K562 (cell line): ENCODE data around the gene COL8A2. TPM values are rescaled to one million over a fixed set of nuclear protein-coding genes. Genes with fewer than 3 reads are reported as not detected.
A peak's percentile ranks its signal among the peaks of the same experiment; 100 is the strongest.

ENCODE experiments used
- HIVEP1 ChIP-seq: fragments of 250-450 bp; sonication (Bioruptor Pico); IDR thresholded peaks from 2 replicates; pipeline ENCODE4 v1.4.0; 2020; ENCODE audit warnings: mild to moderate bottlenecking
- MAZ ChIP-seq, 2 experiments: fragments of 450-650 bp in 1 of 2; sonication (generic) in 1 of 2; formaldehyde crosslinking; IDR thresholded peaks in 1 of 2; conservative IDR thresholded peaks in 1 of 2; 2 replicates each; pipeline versions ENCODE4 v1.4.0 to v1.5.0; 2020; ENCODE audit warnings: mild to moderate bottlenecking in 1 of 2, missing genetic modification reagents in 1 of 2
- NFRKB ChIP-seq: fragments of 450-650 bp; IDR thresholded peaks from 2 replicates; pipeline ENCODE4 v1.6.1; 2016; ENCODE audit warnings: low read depth
- PHF20 ChIP-seq: fragments of 450-650 bp; IDR thresholded peaks from 2 replicates; pipeline ENCODE4 v1.6.1; 2018; ENCODE audit not compliant: partially characterized antibody
- SAFB2 ChIP-seq: fragments of 200-400 bp; formaldehyde crosslinking; IDR thresholded peaks from 2 replicates; pipeline ENCODE4 v1.6.1; 2018; ENCODE audit warnings: borderline replicate concordance, low read length, low read depth, moderate library complexity; ENCODE audit not compliant: severe bottlenecking
- TGIF2 ChIP-seq: sonication (generic); formaldehyde crosslinking; IDR thresholded peaks from 2 replicates; pipeline ENCODE4 v1.8.1; 2022; ENCODE audit warnings: mild to moderate bottlenecking, missing genetic modification reagents, moderate library complexity
- ZBTB17 ChIP-seq: fragments of 450-650 bp; formaldehyde crosslinking; IDR thresholded peaks from 2 replicates; pipeline ENCODE4 v1.4.0; 2020; ENCODE audit warnings: mild to moderate bottlenecking
- ZNF184 ChIP-seq: sonication (generic); formaldehyde crosslinking; IDR thresholded peaks from 2 replicates; pipeline ENCODE4 v1.5.0; 2020; ENCODE audit warnings: missing genetic modification reagents
- ZNF436 ChIP-seq: fragments of 250-450, 450-650 bp; sonication (Bioruptor Pico); formaldehyde crosslinking; IDR thresholded peaks from 2 replicates; pipeline ENCODE4 v1.7.0; 2020; ENCODE audit warnings: mild to moderate bottlenecking
- ZNF507 ChIP-seq: conservative IDR thresholded peaks from 2 replicates; pipeline ENCODE4 v1.6.1; 2017; ENCODE audit warnings: missing genetic modification characterization, missing compliant biosample characterization
- ZNF644 ChIP-seq: fragments of 200-800 bp; sonication (Bioruptor generic); IDR thresholded peaks from 2 replicates; pipeline ENCODE4 v1.6.1; 2016; ENCODE audit warnings: low read depth, missing genetic modification characterization, missing compliant biosample characterization
- polyA plus RNA-seq, 8 experiments: library from polyadenylated mRNA; depleted of rRNA in 4 of 8; stranded (reverse) in 5 of 8; unstranded in 3 of 8; fragments of >200 nt; fragmentation: Nextera tagmentation in 2 of 8; fragmentation: Illumina TruSeq in 1 of 8; extraction: Ambion mirVana in 2 of 8; extraction: Trizol in 1 of 8; gene quantifications; 2 replicates each; pipeline versions ENCODE4 v1.2.1 to v1.2.3, GENCODE V29; 2011 to 2014; ENCODE audit warnings: inconsistent platforms in 1 of 8, missing spikeins in 1 of 8
- total RNA-seq, 7 experiments: library from RNA; depleted of rRNA in 6 of 7; stranded (reverse); fragments of >200 nt in 6 of 7; fragmentation: Illumina TruSeq in 2 of 7; extraction: Trizol in 2 of 7; gene quantifications; 2 replicates each; pipeline versions ENCODE4 v1.2.1 to v1.2.3, GENCODE V29; 2011 to 2021; ENCODE audit warnings: low replicate concordance in 1 of 7
- TF ChIP-seq, protein P1 (sequence below), 2 experiments: IDR thresholded peaks; 2 replicates each; pipeline ENCODE4 v1.6.1; 2012; ENCODE audit warnings: improper control_type of control experiment in 2 of 2, low read depth in 2 of 2, low read length in 2 of 2, borderline replicate concordance in 1 of 2
- TF ChIP-seq, protein P2 (sequence below): sonication (generic); formaldehyde crosslinking; IDR thresholded peaks from 2 replicates; pipeline ENCODE4 v1.8.0; 2022; ENCODE audit warnings: mild to moderate bottlenecking, missing genetic modification reagents
- TF ChIP-seq, protein P3 (sequence below): fragments of 250-450 bp; sonication (Bioruptor Pico); IDR thresholded peaks from 2 replicates; pipeline ENCODE4 v1.4.0; 2020
- TF ChIP-seq, protein P4 (sequence below): fragments of 250-450 bp; sonication (Bioruptor Pico); IDR thresholded peaks from 2 replicates; pipeline ENCODE4 v1.8.0; 2022; ENCODE audit warnings: moderate library complexity, mild to moderate bottlenecking, inconsistent platforms

COL8A2 gene
- total and polyA plus RNA-seq, 9 of the 15 experiments (the other 6 are each of a cell fraction or from before 2014, with no cell fraction given): 0.03 to 0.14 (median 0.04) TPM; not detected in 5

DNA sequence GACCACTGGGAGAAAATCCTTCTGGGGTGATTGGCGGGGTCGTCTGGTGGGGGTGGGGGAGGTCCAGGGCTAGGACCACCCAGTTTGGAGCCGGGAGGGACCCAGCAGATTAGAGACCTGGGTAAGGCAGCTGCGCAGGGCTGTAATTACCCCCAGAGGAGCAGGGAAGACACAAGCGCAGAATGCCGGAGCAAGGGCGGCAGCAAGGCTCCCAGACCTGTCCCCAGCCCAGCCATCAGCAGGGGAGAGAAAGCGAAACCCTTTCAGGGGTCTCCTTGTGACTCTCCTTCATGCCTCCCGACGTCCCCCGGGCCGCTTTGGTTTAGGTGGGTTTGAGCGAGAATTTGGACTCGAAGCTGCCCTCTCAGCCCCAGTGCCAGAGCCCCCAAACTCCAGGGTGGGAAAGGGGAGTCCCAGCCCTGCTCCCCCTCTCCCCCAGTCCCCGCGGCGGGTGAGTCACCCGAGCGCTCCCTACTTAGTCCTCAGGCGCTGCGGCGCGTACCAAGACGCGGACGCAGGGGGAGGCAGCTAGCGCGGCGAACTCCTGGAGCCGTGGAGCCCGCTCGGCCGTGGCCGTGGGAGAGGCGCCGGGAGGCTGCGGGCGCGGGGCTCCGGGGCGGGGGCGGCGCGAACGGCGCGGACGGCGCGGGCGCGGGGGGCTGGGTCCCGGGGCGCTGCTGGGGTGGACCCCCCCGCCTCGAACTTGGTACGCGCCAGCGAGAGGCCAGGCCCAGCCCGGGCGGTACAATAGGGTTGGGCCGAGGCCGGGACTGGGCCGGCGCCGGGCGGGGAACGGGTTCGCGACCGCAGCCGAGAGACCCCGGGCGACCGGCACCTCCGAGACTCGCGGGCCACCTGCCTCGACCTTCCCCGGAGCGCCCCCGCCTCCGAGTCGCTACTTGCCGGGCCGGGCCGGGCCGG lies 30.6 kb upstream of the COL8A2 start, which contains the start of gene MAP7D1 (continued):
- TF ChIP-seq, protein P1, sequence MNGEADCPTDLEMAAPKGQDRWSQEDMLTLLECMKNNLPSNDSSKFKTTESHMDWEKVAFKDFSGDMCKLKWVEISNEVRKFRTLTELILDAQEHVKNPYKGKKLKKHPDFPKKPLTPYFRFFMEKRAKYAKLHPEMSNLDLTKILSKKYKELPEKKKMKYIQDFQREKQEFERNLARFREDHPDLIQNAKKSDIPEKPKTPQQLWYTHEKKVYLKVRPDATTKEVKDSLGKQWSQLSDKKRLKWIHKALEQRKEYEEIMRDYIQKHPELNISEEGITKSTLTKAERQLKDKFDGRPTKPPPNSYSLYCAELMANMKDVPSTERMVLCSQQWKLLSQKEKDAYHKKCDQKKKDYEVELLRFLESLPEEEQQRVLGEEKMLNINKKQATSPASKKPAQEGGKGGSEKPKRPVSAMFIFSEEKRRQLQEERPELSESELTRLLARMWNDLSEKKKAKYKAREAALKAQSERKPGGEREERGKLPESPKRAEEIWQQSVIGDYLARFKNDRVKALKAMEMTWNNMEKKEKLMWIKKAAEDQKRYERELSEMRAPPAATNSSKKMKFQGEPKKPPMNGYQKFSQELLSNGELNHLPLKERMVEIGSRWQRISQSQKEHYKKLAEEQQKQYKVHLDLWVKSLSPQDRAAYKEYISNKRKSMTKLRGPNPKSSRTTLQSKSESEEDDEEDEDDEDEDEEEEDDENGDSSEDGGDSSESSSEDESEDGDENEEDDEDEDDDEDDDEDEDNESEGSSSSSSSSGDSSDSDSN (IDR thresholded peaks at IDR 0.05; ENCODE audit: borderline replicate concordance in 1 of 2, low read depth in 2 of 2, low read length in 2 of 2): peak; percentile 48 to 86; a peak in 2 of 4 replicates
- no peak for TF ChIP-seq TGIF2 (CRISPR knock-in tag)
- TF ChIP-seq ZNF184 (CRISPR knock-in tag): no peak
- TF ChIP-seq ZNF507: no peak
- peak; percentile 39; the same call in 1 of the 2 replicates for TF ChIP-seq NFRKB
- TF ChIP-seq PHF20: peak; percentile 46
- TF ChIP-seq, protein P2, sequence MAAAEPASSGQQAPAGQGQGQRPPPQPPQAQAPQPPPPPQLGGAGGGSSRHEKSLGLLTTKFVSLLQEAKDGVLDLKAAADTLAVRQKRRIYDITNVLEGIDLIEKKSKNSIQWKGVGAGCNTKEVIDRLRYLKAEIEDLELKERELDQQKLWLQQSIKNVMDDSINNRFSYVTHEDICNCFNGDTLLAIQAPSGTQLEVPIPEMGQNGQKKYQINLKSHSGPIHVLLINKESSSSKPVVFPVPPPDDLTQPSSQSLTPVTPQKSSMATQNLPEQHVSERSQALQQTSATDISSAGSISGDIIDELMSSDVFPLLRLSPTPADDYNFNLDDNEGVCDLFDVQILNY: no peak
- TF ChIP-seq ZBTB17 (CRISPR knock-in tag): peak; percentile 36
- no peak for TF ChIP-seq ZNF644 (tag)
- TF ChIP-seq HIVEP1 (CRISPR knock-in tag): no peak
- no peak for TF ChIP-seq SAFB2
- TF ChIP-seq ZNF436 (CRISPR knock-in tag): peak; percentile 68; the same call in 1 of the 2 replicates
- TF ChIP-seq, protein P3, sequence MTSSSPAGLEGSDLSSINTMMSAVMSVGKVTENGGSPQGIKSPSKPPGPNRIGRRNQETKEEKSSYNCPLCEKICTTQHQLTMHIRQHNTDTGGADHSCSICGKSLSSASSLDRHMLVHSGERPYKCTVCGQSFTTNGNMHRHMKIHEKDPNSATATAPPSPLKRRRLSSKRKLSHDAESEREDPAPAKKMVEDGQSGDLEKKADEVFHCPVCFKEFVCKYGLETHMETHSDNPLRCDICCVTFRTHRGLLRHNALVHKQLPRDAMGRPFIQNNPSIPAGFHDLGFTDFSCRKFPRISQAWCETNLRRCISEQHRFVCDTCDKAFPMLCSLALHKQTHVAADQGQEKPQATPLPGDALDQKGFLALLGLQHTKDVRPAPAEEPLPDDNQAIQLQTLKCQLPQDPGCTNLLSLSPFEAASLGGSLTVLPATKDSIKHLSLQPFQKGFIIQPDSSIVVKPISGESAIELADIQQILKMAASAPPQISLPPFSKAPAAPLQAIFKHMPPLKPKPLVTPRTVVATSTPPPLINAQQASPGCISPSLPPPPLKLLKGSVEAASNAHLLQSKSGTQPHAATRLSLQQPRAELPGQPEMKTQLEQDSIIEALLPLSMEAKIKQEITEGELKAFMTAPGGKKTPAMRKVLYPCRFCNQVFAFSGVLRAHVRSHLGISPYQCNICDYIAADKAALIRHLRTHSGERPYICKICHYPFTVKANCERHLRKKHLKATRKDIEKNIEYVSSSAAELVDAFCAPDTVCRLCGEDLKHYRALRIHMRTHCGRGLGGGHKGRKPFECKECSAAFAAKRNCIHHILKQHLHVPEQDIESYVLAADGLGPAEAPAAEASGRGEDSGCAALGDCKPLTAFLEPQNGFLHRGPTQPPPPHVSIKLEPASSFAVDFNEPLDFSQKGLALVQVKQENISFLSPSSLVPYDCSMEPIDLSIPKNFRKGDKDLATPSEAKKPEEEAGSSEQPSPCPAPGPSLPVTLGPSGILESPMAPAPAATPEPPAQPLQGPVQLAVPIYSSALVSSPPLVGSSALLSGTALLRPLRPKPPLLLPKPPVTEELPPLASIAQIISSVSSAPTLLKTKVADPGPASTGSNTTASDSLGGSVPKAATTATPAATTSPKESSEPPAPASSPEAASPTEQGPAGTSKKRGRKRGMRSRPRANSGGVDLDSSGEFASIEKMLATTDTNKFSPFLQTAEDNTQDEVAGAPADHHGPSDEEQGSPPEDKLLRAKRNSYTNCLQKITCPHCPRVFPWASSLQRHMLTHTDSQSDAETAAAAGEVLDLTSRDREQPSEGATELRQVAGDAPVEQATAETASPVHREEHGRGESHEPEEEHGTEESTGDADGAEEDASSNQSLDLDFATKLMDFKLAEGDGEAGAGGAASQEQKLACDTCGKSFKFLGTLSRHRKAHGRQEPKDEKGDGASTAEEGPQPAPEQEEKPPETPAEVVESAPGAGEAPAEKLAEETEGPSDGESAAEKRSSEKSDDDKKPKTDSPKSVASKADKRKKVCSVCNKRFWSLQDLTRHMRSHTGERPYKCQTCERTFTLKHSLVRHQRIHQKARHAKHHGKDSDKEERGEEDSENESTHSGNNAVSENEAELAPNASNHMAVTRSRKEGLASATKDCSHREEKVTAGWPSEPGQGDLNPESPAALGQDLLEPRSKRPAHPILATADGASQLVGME: peak; percentile 67; the same call in 1 of the 2 replicates
- TF ChIP-seq, protein P4, sequence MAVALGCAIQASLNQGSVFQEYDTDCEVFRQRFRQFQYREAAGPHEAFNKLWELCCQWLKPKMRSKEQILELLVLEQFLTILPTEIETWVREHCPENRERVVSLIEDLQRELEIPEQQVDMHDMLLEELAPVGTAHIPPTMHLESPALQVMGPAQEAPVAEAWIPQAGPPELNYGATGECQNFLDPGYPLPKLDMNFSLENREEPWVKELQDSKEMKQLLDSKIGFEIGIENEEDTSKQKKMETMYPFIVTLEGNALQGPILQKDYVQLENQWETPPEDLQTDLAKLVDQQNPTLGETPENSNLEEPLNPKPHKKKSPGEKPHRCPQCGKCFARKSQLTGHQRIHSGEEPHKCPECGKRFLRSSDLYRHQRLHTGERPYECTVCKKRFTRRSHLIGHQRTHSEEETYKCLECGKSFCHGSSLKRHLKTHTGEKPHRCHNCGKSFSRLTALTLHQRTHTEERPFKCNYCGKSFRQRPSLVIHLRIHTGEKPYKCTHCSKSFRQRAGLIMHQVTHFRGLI (CRISPR knock-in tag): peak; percentile 88; the same call in 1 of the 2 replicates
- TF ChIP-seq MAZ (CRISPR knock-in tag; conservative IDR thresholded peaks at IDR 0.05 in 1 of 2, IDR thresholded peaks at IDR 0.05 in 1 of 2): peak; percentile 76 to 85
